GM23248 (cell line): ENCODE results near the gene ISG20L2.

ENCODE experiments used
- EZH2 ChIP-seq: fragments of 200-600 bp; sonication (generic); IDR thresholded peaks from 2 replicates; pipeline ENCODE4 v1.6.1; 2018; ENCODE audit warnings: antibody characterized with exemption, mild to moderate bottlenecking; ENCODE audit not compliant: insufficient read depth, poor library complexity, severe bottlenecking
- EZH2phosphoT487 ChIP-seq: fragments of 200-600 bp; sonication (generic); IDR thresholded peaks from 2 replicates; pipeline ENCODE4 v1.6.1; 2018; ENCODE audit warnings: antibody characterized with exemption, moderate library complexity, mild to moderate bottlenecking, low read depth; ENCODE audit not compliant: insufficient read depth

GRCh38 chr1:156703741-156704140, 24.8 kb downstream of the ISG20L2 start:
- TF ChIP-seq EZH2 = no peak
- no peak for TF ChIP-seq EZH2phosphoT487
